Inflammatory macrophage (primary cell): Measurements from ENCODE around the gene WBP2.
"Not testable (repeated sequence)": the region's sequence is repeated elsewhere in the genome, so short reads cannot be mapped to it uniquely, and the experiment has no call there.

ENCODE experiments used
- DNase-seq, 2 donors: peaks; one replicate each; pipeline ENCODE4 v3.0.0-alpha.2; 2020 to 2022

The WBP2 gene

GRCh38 chr17:75888484-75888883 lies 33.3 kb upstream of the WBP2 start:
- DNase-seq, result no peak

GRCh38 chr17:75885860-75886259 lies 30.7 kb upstream of the WBP2 start:
- not testable (repeated sequence) for DNase-seq

GRCh38 chr17:75885431-75885830 lies 30.3 kb upstream of the WBP2 start:
- DNase-seq, result peak in 1 of 2 donors; percentile 23

- DNase-seq, result no peak
Measured at GRCh38 chr17:75881678-75882454, 26.7 kb upstream of the WBP2 start.

- DNase-seq, result no peak
Measured at GRCh38 chr17:75880266-75880665, 25.1 kb upstream of the WBP2 start.

GRCh38 chr17:75878174-75878998 lies 23.3 kb upstream of the WBP2 start, which contains the start of gene TRIM47:
Gene TRIM47, minus strand, starts transcription at chr17:75878581. Its CDS starts 33 bp downstream, at chr17:75878548.
- peak; percentile 37 to 55 for DNase-seq

GRCh38 chr17:75877752-75878173 lies 22.6 kb upstream of the WBP2 start:
- DNase-seq, result peak; percentile 54 to 69

- peak; percentile 62 to 75 for DNase-seq
Measured at GRCh38 chr17:75876938-75877751, 22.0 kb upstream of the WBP2 start.

GRCh38 chr17:75876190-75876937 lies 21.2 kb upstream of the WBP2 start:
- DNase-seq, result no peak

- no peak for DNase-seq
Measured at GRCh38 chr17:75875940-75876189, 20.7 kb upstream of the WBP2 start.

GRCh38 chr17:75875182-75875939 lies 20.2 kb upstream of the WBP2 start:
- peak in 1 of 2 donors; percentile 27 for DNase-seq

- DNase-seq, result no peak
Measured at GRCh38 chr17:75874323-75875181, 19.4 kb upstream of the WBP2 start.

GRCh38 chr17:75873587-75874322 lies 18.6 kb upstream of the WBP2 start:
- DNase-seq, result no peak

- DNase-seq, result no peak
Measured at GRCh38 chr17:75872434-75873351, 17.6 kb upstream of the WBP2 start.

GRCh38 chr17:75870228-75870627 lies 15.1 kb upstream of the WBP2 start:
- not testable (repeated sequence) for DNase-seq

- no peak for DNase-seq
Measured at GRCh38 chr17:75869282-75870141, 14.4 kb upstream of the WBP2 start.

GRCh38 chr17:75868730-75869281 lies 13.7 kb upstream of the WBP2 start:
- DNase-seq, result not testable (repeated sequence)
